ENCODE results near the gene MT1E.

Gene MT1E

GRCh38 chr16:56626685-56627084 lies 1.1 kb downstream of the MT1E start:
- no peak for DNase-seq (ENCODE audit: low read depth)
- no peak for TF ChIP-seq CTCF (IDR thresholded peaks at IDR 0.05; ENCODE audit: control insufficient read depth, extremely low read depth, insufficient read depth)
- no peak overlapping the region for H3K4me3 ChIP-seq (ENCODE audit: low read depth, low read length)

- DNase-seq (ENCODE audit: low read depth) = no peak
- H3K4me3 ChIP-seq (ENCODE audit: low read depth, low read length) = no peak overlapping the region
- TF ChIP-seq CTCF (IDR thresholded peaks at IDR 0.05; ENCODE audit: control insufficient read depth, extremely low read depth, insufficient read depth) = no peak
These were observed 3.1 kb downstream of the MT1E start for GRCh38 chr16:56628486-56629350.

GRCh38 chr16:56629531-56629930 lies 4.0 kb downstream of the MT1E start:
- no peak for DNase-seq (ENCODE audit: low read depth)
- H3K4me3 ChIP-seq (ENCODE audit: low read depth, low read length) = no peak overlapping the region
- TF ChIP-seq CTCF (IDR thresholded peaks at IDR 0.05; ENCODE audit: control insufficient read depth, extremely low read depth, insufficient read depth) = no peak

GRCh38 chr16:56630134-56630533 lies 4.6 kb downstream of the MT1E start:
- no peak for TF ChIP-seq CTCF (IDR thresholded peaks at IDR 0.05; ENCODE audit: control insufficient read depth, extremely low read depth, insufficient read depth)
- no peak overlapping the region for H3K4me3 ChIP-seq (ENCODE audit: low read depth, low read length)
- no peak for DNase-seq (ENCODE audit: low read depth)

- H3K4me3 ChIP-seq (ENCODE audit: low read depth, low read length) = no peak overlapping the region
- no peak for DNase-seq (ENCODE audit: low read depth)
- no peak for TF ChIP-seq CTCF (IDR thresholded peaks at IDR 0.05; ENCODE audit: control insufficient read depth, extremely low read depth, insufficient read depth)
These were observed 5.6 kb downstream of the MT1E start for GRCh38 chr16:56631197-56631596.

- no peak overlapping the region for H3K4me3 ChIP-seq (ENCODE audit: low read depth, low read length)
- no peak for TF ChIP-seq CTCF (IDR thresholded peaks at IDR 0.05; ENCODE audit: control insufficient read depth, extremely low read depth, insufficient read depth)
These were observed 6.2 kb downstream of the MT1E start for GRCh38 chr16:56631832-56632155.

More at GRCh38 chr16:56631832-56632155, 6.2 kb downstream of the MT1E start:
- no peak for DNase-seq (ENCODE audit: low read depth)

Measured in LNCaP clone FGC (cell line).